Hematopoietic multipotent progenitor cell treated with erythropoietin and hydrocortisone succinate and interleukin-3 and kit ligand, for 15 days (in vitro differentiated cells): ENCODE results near the gene HYPK.
"Not testable (repeated sequence)": the region's sequence is repeated elsewhere in the genome, so short reads cannot be mapped to it uniquely, and the experiment has no call there.

Experiments used
- DNase-seq: peaks from one replicate; pipeline ENCODE4 v3.0.0-alpha.2; 2015; ENCODE audit warnings: low spot score

Gene HYPK

GRCh38 chr15:43795997-43796396 lies 4.4 kb upstream of the HYPK start:
- DNase-seq: no peak

- DNase-seq: no peak
Measured at GRCh38 chr15:43796566-43796965, 3.8 kb upstream of the HYPK start.

GRCh38 chr15:43799209-43799944 lies 1.0 kb upstream of the HYPK start:
- DNase-seq: peak; percentile 3

- DNase-seq: no peak
Measured at GRCh38 chr15:43799945-43800285, 484 bp upstream of the HYPK start, which contains the start of gene SERINC4. TSS of gene SERINC4 (minus strand) at chr15:43800220. CDS start at chr15:43799986, 234 bp downstream.

GRCh38 chr15:43802676-43803075 lies 2.3 kb downstream of the HYPK start:
- DNase-seq: not testable (repeated sequence)

GRCh38 chr15:43808435-43808950 lies 8.1 kb downstream of the HYPK start:
- no peak for DNase-seq

GRCh38 chr15:43808960-43809678 lies 8.7 kb downstream of the HYPK start:
- no peak for DNase-seq

GRCh38 chr15:43815064-43815463 lies 14.7 kb downstream of the HYPK start:
- not testable (repeated sequence) for DNase-seq

GRCh38 chr15:43821505-43821904 lies 21.1 kb downstream of the HYPK start:
- DNase-seq: no peak

- DNase-seq: peak; percentile 96
Measured at GRCh38 chr15:43824302-43825246, 24.2 kb downstream of the HYPK start, which contains the start of gene MFAP1. TSS of gene MFAP1 (minus strand) at chr15:43824690. CDS start at chr15:43824569, 121 bp downstream.

- DNase-seq: not testable (repeated sequence)
Measured at GRCh38 chr15:43825305-43825704, 24.9 kb downstream of the HYPK start.

GRCh38 chr15:43826029-43826507 lies 25.7 kb downstream of the HYPK start:
- DNase-seq: no peak

GRCh38 chr15:43826508-43827341 lies 26.3 kb downstream of the HYPK start, which contains the start of gene WDR76:
TSS of gene WDR76 (plus strand) at chr15:43827002. CDS start at chr15:43827033, 31 bp downstream.
- peak; percentile 80 for DNase-seq

GRCh38 chr15:43828061-43828657 lies 27.8 kb downstream of the HYPK start:
- no peak for DNase-seq

GRCh38 chr15:43829951-43830540 lies 29.6 kb downstream of the HYPK start:
- DNase-seq: not testable (repeated sequence)

GRCh38 chr15:43830691-43831275 lies 30.4 kb downstream of the HYPK start:
- not testable (repeated sequence) for DNase-seq

GRCh38 chr15:43831519-43832052 lies 31.2 kb downstream of the HYPK start:
- not testable (repeated sequence) for DNase-seq

- DNase-seq: not testable (repeated sequence)
Measured at GRCh38 chr15:43832485-43832884, 32.1 kb downstream of the HYPK start.

GRCh38 chr15:43845421-43845820 lies 45.0 kb downstream of the HYPK start:
- DNase-seq: no peak
